Lung (tissue), 12 donors: ENCODE results near the gene ITGB7. TPM values are rescaled to one million over a fixed set of nuclear protein-coding genes. Genes with fewer than 3 reads are reported as not detected.
A peak's percentile ranks its signal among the peaks of the same experiment; 100 is the strongest.

Source experiments
- ATAC-seq: fragments of 200-7000 bp; cut with Tn5 transposase; one replicate; pipeline ENCODE4 v1.9.1; 2020; ENCODE audit warnings: moderate number of reproducible peaks; ENCODE audit not compliant: insufficient read depth, low FRiP score
- DNase-seq, 3 donors: peaks; one replicate each; pipeline ENCODE4 v3.0.0-alpha.2; 2013 to 2017
- H3K27ac ChIP-seq, 2 donors: one replicate each; pipeline ENCODE4 v1.5.1; 2013; ENCODE audit warnings: mild to moderate bottlenecking in 2 of 2, moderate library complexity in 2 of 2, control low read depth in 1 of 2, inconsistent platforms in 1 of 2, low read depth in 1 of 2, low read length in 1 of 2
- H3K27me3 ChIP-seq, 3 donors: one replicate each; pipeline ENCODE4 v1.5.1; 2013; ENCODE audit warnings: low read length in 2 of 3; ENCODE audit not compliant: control insufficient read depth in 3 of 3, insufficient read depth in 3 of 3
- H3K36me3 ChIP-seq, 4 donors: one replicate each; pipeline ENCODE4 v1.5.1; 2013; ENCODE audit warnings: low read length in 4 of 4, mild to moderate bottlenecking in 1 of 4, moderate library complexity in 1 of 4; ENCODE audit not compliant: control insufficient read depth in 4 of 4, insufficient read depth in 4 of 4
- H3K4me1 ChIP-seq, 5 donors: one replicate each; pipeline ENCODE4 v1.5.1; 2013; ENCODE audit warnings: low read length in 5 of 5, mild to moderate bottlenecking in 2 of 5, moderate library complexity in 1 of 5; ENCODE audit not compliant: control insufficient read depth in 5 of 5, insufficient read depth in 5 of 5
- H3K4me3 ChIP-seq: one replicate; pipeline ENCODE4 v1.5.1; 2013; ENCODE audit warnings: mild to moderate bottlenecking, control low read depth, moderate library complexity
- H3K9ac ChIP-seq, 2 donors: one replicate each; pipeline ENCODE4 v1.5.1; 2013; ENCODE audit warnings: low read length in 2 of 2, control low read depth in 1 of 2; ENCODE audit not compliant: insufficient read depth in 1 of 2
- H3K9me3 ChIP-seq, 4 donors: one replicate each; pipeline ENCODE4 v1.5.1; 2013; ENCODE audit warnings: low read length in 3 of 4, mild to moderate bottlenecking in 1 of 4, moderate library complexity in 1 of 4; ENCODE audit not compliant: control insufficient read depth in 4 of 4, insufficient read depth in 3 of 4
- CTCF ChIP-seq: IDR thresholded peaks from 2 replicates; pipeline ENCODE4 v1.5.1; 2012; ENCODE audit warnings: mild to moderate bottlenecking; ENCODE audit errors: control extremely low read depth, extremely low read depth
- WGBS, 2 donors: extraction: QIAGEN DNeasy Blood & Tissue Kit; methylation state at CpG; one replicate each; pipeline ENCODE4 v1.1.7; 2013; 5-methylcytosine and 5-hydroxymethylcytosine counted together
- polyA plus RNA-seq, 2 donors: library from polyadenylated mRNA; stranded (reverse); fragments of 200-250 nt; gene quantifications; one replicate each; pipeline ENCODE4 v1.2.1, GENCODE V29; 2013
- total RNA-seq, 2 donors: library from RNA; depleted of rRNA in 1 of 2; stranded (reverse); fragments of >200 nt in 1 of 2; gene quantifications; one replicate each; pipeline ENCODE4 v1.2.1, GENCODE V29; 2014 to 2021
- donor health status: control.
- donor health status: control.
- donor health status: Bipolar disorder and iron deficiency.
- donor health status: healthy.
- donor health status: DM: yes; HTN: yes; CAD: no.

Gene ITGB7
- total and polyA plus RNA-seq, 4 donors: 2.3 to 7.9 (median 5.0) TPM

- no peak for TF ChIP-seq CTCF
- Histone ChIP-seq H3K27ac (peak overlapping the region in 1 of 2 donors; percentile 60), H3K9me3 (no peaks in the 10 kb centered on the region), H3K27me3 (no peaks in the 10 kb centered on the region), H3K36me3 (no peaks in the 10 kb centered on the region), H3K4me3 (no peak overlapping the region), H3K4me1 (peaks cover 4 to 50% (median 22%) of the 10 kb centered on the region in 5 donors), H3K9ac (peak overlapping the region in 1 of 2 donors; percentile 6)
- DNase-seq (peak; percentile 61 to 83 (median 64)), ATAC-seq (peak; percentile 56)
- 28 to 30% methylated on average over 11 of the region's 11 CpGs for WGBS, 2 donors
These were observed 25.8 kb upstream of the ITGB7 start for GRCh38 chr12:53232646-53233461.

- Histone ChIP-seq H3K4me3 (peak within 1 kb of the TSS; percentile 44), H3K4me1 (peaks cover 4 to 50% (median 22%) of the 10 kb centered on the region in 5 donors), H3K27me3 (no peaks in the 10 kb centered on the region), H3K9ac (peak within 1 kb of the TSS; percentile 8 to 63), H3K9me3 (no peaks in the 10 kb centered on the region), H3K27ac (peak within 1 kb of the TSS in 1 of 2 donors; percentile 87), H3K36me3 (peaks cover 0 to 6% (median 0%) of the 10 kb centered on the region in 4 donors)
- no peak for TF ChIP-seq CTCF
- DNase-seq (peak; percentile 42 to 66 (median 62)), ATAC-seq (peak; percentile 63)
- WGBS, 2 donors: 1% methylated on average over 27 to 44 of the region's 44 CpGs
These were observed 25.0 kb upstream of the ITGB7 start, which contains the start of gene RARG for GRCh38 chr12:53231921-53232645. TSS of gene RARG (minus strand) at chr12:53232209. CDS start at chr12:53227545, 4,664 bp downstream.

- 1 to 3% methylated on average over 7 to 9 of the region's 9 CpGs for WGBS, 2 donors
- H3K27ac ChIP-seq: peak overlapping the region in 1 of 2 donors; percentile 87
- H3K4me1 ChIP-seq: peaks cover 4 to 50% (median 22%) of the 10 kb centered on the region in 5 donors
- no peaks in the 10 kb centered on the region for H3K27me3 ChIP-seq
- ATAC-seq: no peak
- peaks cover 0 to 7% (median 2%) of the 10 kb centered on the region in 4 donors for H3K36me3 ChIP-seq
- DNase-seq: peak in 2 of 3 donors; percentile 52 to 57
- peak overlapping the region; percentile 44 for H3K4me3 ChIP-seq
- no peaks in the 10 kb centered on the region for H3K9me3 ChIP-seq
- H3K9ac ChIP-seq: peak overlapping the region; percentile 8 to 63
- TF ChIP-seq CTCF: no peak
These were observed 24.5 kb upstream of the ITGB7 start for GRCh38 chr12:53231671-53231920.
